ENCODE measurements around the gene NPIPB6.

- TF ChIP-seq CTCF (IDR thresholded peaks at IDR 0.05) (no peak), POLR2A (IDR thresholded peaks at IDR 0.05) (no peak)
Observed at GRCh38 chr16:28307936-28308335, 55.4 kb downstream of the NPIPB6 start.

Measured in heart left ventricle (tissue), 13 donors.